Parathyroid adenoma (tissue), 2 donors: ENCODE results near the gene FGF10.

Experiments used
- H2AFZ ChIP-seq: fragments of 300-600 bp; sonication (generic); one replicate; pipeline ENCODE4 v1.7.0; 2017; ENCODE audit warnings: antibody characterized with exemption, mild to moderate bottlenecking
- H3K27ac ChIP-seq: fragments of 300-600 bp; sonication (generic); one replicate; pipeline ENCODE4 v1.7.0; 2017
- H3K27me3 ChIP-seq: fragments of 300-600 bp; sonication (generic); one replicate; pipeline ENCODE4 v1.7.0; 2017; ENCODE audit warnings: low read length; ENCODE audit not compliant: control insufficient read depth, insufficient read depth
- H3K36me3 ChIP-seq: fragments of 300-600 bp; sonication (generic); one replicate; pipeline ENCODE4 v1.7.0; 2017; ENCODE audit warnings: low read length; ENCODE audit not compliant: control insufficient read depth, insufficient read depth
- H3K4me1 ChIP-seq: fragments of 300-600 bp; sonication (generic); one replicate; pipeline ENCODE4 v1.7.0; 2017; ENCODE audit warnings: control low read depth
- H3K4me2 ChIP-seq: fragments of 300-600 bp; sonication (generic); one replicate; pipeline ENCODE4 v1.7.0; 2017; ENCODE audit warnings: low read length
- H3K4me3 ChIP-seq: fragments of 300-600 bp; sonication (generic); one replicate; pipeline ENCODE4 v1.7.0; 2017; ENCODE audit warnings: low read depth, low read length
- H3K79me2 ChIP-seq: fragments of 300-600 bp; sonication (generic); one replicate; pipeline ENCODE4 v1.7.0; 2017; ENCODE audit warnings: control low read depth
- H3K9ac ChIP-seq: fragments of 300-600 bp; sonication (generic); one replicate; pipeline ENCODE4 v1.7.0; 2017; ENCODE audit warnings: mild to moderate bottlenecking
- H3K9me3 ChIP-seq: fragments of 300-600 bp; sonication (generic); one replicate; pipeline ENCODE4 v1.7.0; 2017; ENCODE audit warnings: low read length; ENCODE audit not compliant: control insufficient read depth
- TF ChIP-seq, protein P1 (sequence below): fragments of 300-600 bp; sonication (generic); IDR thresholded peaks from one replicate; pipeline ENCODE4 v1.7.0; 2017; ENCODE audit warnings: antibody characterized with exemption, mild to moderate bottlenecking
- donor health status: primary hyperparathyroidism.

The FGF10 gene

DNA sequence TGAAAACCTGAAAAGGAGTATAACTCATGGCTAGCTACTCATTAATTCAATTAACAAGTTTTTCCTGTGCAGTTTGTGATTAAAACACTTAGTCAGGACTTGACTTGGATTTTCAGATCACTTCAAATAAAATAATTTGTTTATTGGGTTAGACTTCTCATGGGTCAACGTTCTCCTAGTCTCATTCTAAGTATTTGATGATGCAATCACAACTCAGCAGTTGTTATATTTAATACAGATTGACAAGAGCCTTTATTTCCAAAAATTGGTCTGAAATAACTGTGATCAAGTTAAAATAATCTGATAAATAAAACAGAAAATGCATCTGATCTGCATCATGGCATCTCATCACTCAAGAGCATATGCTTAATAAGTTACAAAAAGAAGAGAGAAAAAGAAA lies 113.9 kb downstream of the FGF10 start:
- Histone ChIP-seq H3K4me3 (no peak overlapping the region), H3K27me3 (no peaks in the 10 kb centered on the region), H3K9me3 (no peaks in the 10 kb centered on the region), H3K36me3 (no peaks in the 10 kb centered on the region), H3K9ac (no peak overlapping the region), H2AFZ (no peak overlapping the region), H3K27ac (no peak overlapping the region), H3K4me2 (no peak overlapping the region), H3K79me2 (no peaks in the 10 kb centered on the region), H3K4me1 (no peaks in the 10 kb centered on the region)
- TF ChIP-seq, protein P1, sequence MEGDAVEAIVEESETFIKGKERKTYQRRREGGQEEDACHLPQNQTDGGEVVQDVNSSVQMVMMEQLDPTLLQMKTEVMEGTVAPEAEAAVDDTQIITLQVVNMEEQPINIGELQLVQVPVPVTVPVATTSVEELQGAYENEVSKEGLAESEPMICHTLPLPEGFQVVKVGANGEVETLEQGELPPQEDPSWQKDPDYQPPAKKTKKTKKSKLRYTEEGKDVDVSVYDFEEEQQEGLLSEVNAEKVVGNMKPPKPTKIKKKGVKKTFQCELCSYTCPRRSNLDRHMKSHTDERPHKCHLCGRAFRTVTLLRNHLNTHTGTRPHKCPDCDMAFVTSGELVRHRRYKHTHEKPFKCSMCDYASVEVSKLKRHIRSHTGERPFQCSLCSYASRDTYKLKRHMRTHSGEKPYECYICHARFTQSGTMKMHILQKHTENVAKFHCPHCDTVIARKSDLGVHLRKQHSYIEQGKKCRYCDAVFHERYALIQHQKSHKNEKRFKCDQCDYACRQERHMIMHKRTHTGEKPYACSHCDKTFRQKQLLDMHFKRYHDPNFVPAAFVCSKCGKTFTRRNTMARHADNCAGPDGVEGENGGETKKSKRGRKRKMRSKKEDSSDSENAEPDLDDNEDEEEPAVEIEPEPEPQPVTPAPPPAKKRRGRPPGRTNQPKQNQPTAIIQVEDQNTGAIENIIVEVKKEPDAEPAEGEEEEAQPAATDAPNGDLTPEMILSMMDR, result no peak

- H3K4me3 ChIP-seq, result no peak overlapping the region
- no peaks in the 10 kb centered on the region for H3K27me3 ChIP-seq
- H3K4me1 ChIP-seq, result no peaks in the 10 kb centered on the region
- H3K79me2 ChIP-seq, result no peaks in the 10 kb centered on the region
- no peak overlapping the region for H2AFZ ChIP-seq
- H3K27ac ChIP-seq, result no peak overlapping the region
- no peaks in the 10 kb centered on the region for H3K36me3 ChIP-seq
- TF ChIP-seq, protein P1, result no peak
- H3K9ac ChIP-seq, result no peak overlapping the region
- no peak overlapping the region for H3K4me2 ChIP-seq
- no peaks in the 10 kb centered on the region for H3K9me3 ChIP-seq
These were observed 121.3 kb downstream of the FGF10 start for GRCh38 chr5:44267909-44268308.

DNA sequence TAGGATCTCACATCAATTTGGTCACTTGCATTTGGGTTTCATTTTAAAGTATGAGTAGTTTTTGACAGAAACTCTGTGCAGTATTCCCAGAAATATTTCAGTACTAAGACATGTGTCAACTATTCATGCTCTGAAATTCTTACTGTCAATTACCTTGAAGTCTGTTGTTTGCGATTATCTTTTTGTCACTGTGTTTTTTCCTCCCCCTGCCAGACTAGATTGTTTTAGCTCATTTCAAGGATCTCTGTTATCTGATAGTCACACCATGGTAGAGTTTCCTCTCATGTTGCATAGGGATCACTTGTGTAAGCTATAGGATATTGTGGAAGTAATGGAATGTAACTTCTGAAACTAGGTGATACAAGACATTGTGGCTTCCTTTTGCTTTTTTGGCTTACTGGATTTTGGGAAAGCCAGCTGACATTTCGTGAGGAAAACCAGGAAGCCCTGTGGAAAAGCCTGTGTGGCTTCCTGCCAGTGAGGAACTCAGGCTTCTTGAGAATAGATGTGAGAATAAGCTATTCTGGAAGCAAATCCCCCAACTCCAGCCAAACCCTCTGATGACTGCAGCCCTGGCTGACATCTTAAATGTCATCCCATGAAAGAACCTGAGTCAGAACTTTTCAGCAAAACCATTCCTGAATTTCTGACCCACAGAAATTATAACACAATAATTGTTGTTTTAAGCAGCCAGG lies 122.2 kb downstream of the FGF10 start:
- no peaks in the 10 kb centered on the region for H3K36me3 ChIP-seq
- no peak overlapping the region for H3K9ac ChIP-seq
- H3K4me1 ChIP-seq, result no peaks in the 10 kb centered on the region
- H3K27ac ChIP-seq, result no peak overlapping the region
- TF ChIP-seq, protein P1, result no peak
- H3K27me3 ChIP-seq, result no peaks in the 10 kb centered on the region
- no peaks in the 10 kb centered on the region for H3K79me2 ChIP-seq
- no peak overlapping the region for H2AFZ ChIP-seq
- H3K4me3 ChIP-seq, result no peak overlapping the region
- H3K4me2 ChIP-seq, result no peak overlapping the region
- H3K9me3 ChIP-seq, result no peaks in the 10 kb centered on the region

DNA sequence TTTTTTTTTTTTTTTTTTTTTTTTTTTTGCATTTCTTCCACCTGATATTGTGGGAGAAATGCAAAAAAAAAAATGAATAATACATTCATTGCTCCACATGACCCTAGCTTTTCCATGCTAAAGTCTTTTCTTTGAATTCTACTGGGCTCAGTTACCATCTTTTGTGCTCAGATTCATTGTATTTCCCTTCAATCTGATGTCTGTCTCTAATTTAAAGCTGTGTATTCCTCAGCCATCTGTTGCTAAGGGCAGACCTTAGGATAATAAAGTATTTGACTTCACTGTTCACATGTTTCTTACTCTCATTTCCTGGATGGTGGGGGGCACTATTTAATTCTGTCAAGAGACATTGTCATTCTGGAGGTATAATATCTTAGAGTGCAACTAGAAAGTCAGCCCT lies 123.5 kb downstream of the FGF10 start:
- Histone ChIP-seq H3K36me3 (no peaks in the 10 kb centered on the region), H3K4me2 (no peak overlapping the region), H3K4me3 (no peak overlapping the region), H2AFZ (no peak overlapping the region), H3K27me3 (no peaks in the 10 kb centered on the region), H3K27ac (no peak overlapping the region), H3K4me1 (no peaks in the 10 kb centered on the region), H3K79me2 (no peaks in the 10 kb centered on the region), H3K9me3 (no peaks in the 10 kb centered on the region), H3K9ac (no peak overlapping the region)
- TF ChIP-seq, protein P1, result no peak

- Histone ChIP-seq H3K36me3 (no peaks in the 10 kb centered on the region), H3K27ac (no peak overlapping the region), H3K27me3 (no peaks in the 10 kb centered on the region), H2AFZ (no peak overlapping the region), H3K9ac (no peak overlapping the region), H3K9me3 (no peaks in the 10 kb centered on the region), H3K79me2 (no peaks in the 10 kb centered on the region), H3K4me3 (no peak overlapping the region), H3K4me1 (no peaks in the 10 kb centered on the region), H3K4me2 (no peak overlapping the region)
- TF ChIP-seq, protein P1, result no peak
These were observed 128.4 kb downstream of the FGF10 start for GRCh38 chr5:44260793-44261192.
